HG02870 (cell line): Measurements from ENCODE around the gene NUDT6.
A peak's percentile ranks its signal among the peaks of the same experiment; 100 is the strongest.
"Not testable (repeated sequence)": the region's sequence is repeated elsewhere in the genome, so short reads cannot be mapped to it uniquely, and the experiment has no call there.

Source experiments
- ATAC-seq: cut with Tn5 transposase; IDR thresholded peaks from one replicate; pipeline ENCODE4 v1.9.1; 2021; ENCODE audit warnings: mild to moderate bottlenecking, moderate library complexity; ENCODE audit not compliant: unreplicated experiment

The NUDT6 gene, protein sequence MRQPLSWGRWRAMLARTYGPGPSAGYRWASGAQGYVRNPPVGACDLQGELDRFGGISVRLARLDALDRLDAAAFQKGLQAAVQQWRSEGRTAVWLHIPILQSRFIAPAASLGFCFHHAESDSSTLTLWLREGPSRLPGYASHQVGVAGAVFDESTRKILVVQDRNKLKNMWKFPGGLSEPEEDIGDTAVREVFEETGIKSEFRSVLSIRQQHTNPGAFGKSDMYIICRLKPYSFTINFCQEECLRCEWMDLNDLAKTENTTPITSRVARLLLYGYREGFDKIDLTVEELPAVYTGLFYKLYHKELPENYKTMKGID

DNA sequence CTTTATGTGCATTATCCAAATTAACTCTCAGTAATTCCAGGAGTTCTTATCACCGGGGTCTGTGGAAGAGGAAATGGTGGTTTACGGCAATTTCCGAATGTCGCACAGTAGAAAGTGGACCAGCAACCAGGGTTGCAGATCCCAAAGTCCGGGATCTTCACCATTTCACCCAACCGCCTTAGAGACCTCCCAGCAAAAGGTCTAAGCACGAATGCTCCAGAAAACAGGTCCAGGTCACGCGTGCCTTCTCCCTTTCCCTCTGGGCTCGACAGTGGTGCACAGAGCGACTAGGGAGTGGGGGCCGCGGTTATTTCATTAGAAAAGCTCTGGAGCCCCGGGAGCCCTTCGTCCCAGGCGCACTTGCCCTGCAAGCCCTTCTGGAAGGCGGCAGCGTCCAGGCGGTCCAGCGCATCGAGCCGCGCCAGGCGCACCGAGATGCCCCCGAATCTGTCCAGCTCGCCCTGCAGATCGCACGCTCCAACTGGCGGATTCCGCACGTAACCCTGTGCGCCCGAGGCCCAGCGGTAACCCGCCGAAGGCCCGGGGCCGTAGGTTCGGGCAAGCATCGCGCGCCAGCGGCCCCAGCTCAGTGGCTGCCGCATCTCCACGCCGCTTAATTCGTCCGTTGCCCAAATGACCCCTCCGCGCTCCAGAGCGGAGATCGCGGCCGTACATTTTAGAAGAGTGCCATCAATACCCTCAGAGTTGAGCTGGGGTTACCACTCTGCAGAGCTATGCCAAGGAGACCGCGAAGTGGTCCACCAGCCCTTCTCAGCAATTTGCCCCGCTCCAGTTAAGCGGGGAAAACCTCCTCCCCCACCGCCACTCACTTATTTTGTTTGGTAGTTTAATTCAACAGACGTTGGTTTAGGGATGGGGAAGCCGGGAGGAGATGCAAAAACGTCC lies at the start of gene NUDT6:
Gene NUDT6, minus strand, starts transcription at position 627 of the 906 bp plus-strand sequence. Its CDS starts 25 bp downstream, at position 602.
- ATAC-seq = peak; percentile 62

DNA sequence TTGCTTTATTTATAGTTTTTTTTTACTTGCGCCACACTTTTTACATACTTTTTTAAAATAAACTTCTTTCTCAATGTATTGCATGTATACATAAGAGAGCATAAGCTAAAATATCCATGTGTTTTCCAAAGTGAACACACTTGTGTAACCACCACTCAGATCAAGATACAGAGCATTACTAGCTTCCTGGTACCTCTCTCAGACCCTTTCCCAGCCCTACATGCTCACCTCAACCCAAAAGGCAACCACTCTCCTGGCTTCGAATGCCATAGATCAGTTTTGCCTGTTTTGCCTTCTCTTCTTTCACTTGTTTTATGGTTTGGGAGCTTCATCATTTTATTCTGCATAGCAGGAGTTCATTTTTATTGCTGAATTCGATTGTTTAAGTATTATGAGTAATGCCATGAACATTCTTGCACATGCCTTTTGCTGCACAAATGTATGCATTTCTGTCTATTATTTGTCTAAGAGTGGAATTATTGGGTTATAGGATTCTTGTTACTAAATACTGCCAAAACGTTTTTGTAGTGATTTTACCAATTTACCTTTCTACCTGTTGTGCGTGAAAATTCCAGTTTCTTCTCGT lies 45.9 kb upstream of the NUDT6 start:
- ATAC-seq = no peak

DNA sequence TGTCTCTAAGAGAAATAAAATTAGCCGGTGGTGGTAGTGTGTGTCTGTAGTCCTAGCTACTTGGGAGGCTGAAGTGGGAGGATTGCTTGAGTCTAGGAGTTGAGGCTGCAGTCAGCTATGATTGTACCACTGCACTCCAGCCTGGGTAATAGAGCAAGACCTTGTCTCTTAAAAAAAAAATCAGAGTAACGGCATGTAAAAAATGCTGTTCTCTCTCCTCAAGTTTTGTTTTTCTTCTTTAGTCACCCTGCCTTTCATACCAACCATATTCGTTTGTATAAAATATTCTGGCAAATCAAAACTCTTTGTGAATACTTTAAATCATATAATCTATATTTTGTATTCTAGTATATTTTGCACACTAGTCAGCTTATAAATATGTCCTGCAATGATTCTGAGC lies 44.8 kb upstream of the NUDT6 start:
- no peak for ATAC-seq

DNA sequence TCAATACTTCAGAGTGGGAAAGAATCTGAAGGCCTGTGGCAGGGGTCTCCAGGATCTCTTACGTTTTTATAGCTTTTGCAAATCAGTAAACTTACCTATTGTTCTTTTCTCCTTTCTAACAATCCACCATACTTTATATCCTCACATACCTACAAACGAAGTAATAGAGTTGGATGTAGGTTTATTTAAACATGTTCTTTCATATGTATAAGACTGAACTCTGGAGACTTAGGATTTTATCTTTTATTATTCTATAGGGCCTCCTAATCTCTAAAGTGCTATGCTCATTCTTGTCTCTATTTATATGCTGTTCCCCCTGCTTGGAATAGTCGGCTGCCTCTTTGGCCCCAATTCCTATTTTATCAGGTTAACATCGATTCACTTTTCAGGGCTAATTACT lies 43.8 kb upstream of the NUDT6 start:
- no peak for ATAC-seq

DNA sequence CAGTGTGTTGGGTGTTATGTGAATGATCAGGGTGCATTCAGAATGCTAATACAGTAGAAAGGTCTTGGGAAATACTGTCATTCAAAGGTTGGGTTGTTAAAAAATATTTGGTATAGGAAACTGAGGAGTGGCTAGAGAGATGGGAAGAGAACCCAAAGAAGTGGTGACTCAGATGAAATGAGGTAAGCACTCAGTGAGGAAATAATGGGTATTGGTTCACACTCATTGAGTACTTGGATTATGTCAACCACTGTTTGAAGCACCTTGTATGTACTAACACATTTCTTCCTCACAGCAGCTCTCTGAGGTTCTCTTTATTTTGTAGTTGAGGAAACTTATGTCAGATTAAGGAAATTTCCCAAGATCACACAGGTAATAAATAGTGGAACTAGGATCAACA lies 40.8 kb upstream of the NUDT6 start:
- no peak for ATAC-seq

DNA sequence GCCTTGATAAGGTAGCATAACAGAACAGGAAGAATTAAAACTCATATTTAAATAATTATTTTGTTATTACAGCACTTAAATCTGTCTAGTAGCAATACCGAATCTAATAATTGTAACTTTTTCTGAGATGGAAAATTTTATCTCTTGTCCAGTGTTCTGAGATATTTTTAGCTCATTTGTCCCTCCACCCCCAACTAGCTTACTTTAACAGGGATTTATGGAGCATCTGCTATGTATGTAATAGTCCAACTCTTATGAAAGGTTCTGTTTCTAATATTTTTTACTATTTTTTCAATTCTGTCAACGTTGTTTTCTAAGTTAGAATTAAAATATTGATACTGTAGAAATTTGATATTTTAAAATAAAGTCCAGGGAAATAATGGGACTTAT lies 38.2 kb upstream of the NUDT6 start:
- ATAC-seq = no peak

DNA sequence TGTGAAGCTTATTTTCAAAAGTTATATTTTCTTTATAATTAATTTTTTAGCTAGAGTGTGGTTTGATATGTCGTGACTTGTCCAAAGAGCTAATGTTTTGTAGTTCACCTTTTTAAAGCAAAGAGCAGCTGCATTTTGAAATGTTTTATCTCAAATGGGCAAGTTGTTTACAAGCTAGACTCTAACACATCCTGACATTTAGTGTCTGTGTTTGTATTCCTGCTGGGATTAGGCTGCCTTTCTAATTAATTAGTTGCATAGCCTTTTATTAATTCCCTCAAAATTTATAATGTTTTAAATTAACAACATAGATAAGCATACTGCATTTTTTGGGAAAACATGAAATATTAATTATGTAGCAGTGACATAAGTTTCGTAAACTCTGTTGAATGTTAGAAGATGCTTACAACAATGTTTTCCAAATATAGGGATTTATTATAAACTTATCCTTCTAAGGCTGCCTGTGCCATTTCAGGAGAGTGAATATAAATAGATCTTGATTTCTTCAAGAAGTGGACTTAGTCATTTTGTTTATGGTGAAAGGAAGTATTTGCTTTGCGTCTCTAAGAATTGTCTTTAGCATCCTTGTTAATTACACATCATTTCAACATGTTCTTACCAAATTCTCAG lies 37.7 kb upstream of the NUDT6 start:
- no peak for ATAC-seq

DNA sequence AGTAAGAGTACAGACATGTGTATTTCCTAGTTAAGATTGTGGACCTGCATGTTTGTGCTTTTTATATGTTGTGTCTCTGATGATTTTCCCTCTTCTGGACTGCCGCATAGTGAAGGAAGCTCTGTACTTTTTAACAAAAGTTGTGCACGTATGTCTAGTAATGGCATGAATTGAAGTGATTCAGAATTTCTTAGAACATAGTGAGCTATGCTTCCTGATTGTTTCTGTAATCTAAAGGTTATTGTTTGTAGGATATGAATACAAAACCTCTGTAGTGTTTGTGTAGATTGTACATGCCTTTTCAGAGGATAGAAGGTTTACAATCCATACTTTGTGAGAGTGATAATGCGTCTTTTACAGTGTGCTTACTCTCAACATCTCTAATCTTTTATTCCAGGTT lies 37.0 kb upstream of the NUDT6 start:
- no peak for ATAC-seq

DNA sequence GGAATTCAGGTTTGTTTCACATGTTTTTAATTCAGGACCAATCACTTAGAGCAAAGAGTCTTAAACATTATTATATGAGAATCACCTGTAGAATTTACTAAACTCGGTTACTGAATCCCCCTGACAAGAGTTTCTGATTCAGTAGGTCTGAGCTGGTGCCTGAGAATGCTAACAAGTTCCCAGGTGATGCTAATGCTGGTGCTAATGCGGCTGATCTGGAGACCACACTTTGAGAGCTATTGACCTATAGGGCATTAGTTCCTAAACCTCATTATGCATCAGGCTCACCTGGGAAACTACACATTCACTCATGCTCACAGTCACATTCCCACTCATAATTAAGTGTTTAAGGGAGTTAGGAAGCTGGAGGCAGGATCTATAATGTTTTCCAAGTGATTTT lies 36.1 kb upstream of the NUDT6 start:
- ATAC-seq = no peak

DNA sequence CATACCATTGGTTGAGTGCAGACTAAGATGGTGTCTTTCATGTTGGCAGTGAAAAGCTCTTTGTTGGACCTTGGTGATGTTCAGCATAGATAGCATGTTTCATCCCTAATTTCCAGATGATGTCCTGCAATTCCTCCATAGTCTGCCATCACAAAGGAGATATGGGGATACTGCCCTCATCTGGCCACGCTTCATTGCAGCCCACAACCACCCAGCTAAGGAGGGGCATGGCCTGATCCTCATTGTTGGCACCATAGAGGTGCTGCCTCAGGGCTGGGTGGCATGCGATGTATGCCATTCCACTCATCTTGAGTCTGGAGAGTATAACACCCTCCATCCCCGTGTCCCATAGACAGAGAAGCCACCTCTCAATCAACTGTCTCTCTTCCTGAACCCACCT lies 31.5 kb upstream of the NUDT6 start:
- ATAC-seq = no peak

DNA sequence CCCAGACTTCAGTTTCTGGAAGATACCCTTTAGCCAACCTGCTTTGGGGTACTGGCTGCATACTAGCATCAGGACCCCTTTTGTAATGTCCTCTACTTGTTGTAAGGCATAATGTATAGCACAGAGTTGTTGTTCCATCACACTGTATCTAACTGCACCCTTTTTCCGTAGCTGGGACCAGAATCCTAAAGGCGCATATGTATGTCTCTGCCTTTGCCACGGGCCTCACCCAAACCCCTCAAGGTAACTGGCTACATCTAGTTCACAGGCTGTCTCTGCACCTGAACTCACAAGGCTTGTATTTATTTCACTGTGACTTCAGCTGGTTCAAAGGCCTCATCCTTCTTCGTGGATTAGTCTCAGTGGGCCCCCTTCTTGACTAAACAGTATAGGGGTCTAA lies 29.6 kb upstream of the NUDT6 start:
- ATAC-seq = no peak

DNA sequence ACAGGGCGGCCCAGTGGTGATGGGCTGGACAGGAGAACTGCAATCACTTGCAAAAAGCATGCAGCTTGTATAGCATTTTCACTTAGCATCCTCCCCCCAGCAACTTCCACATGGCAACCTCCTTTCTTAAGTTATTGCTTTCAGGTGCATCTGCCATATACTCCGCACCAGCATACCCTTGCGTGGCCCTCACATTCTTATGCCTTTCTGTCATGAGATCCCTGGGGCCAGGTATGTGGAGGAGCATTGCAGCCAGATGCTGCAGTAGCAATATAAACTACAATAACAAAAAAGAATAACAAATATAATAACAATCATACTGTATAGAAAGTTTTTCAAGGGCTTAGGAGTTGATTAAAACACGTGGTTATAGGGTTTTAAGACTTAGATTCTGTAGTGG lies 26.3 kb upstream of the NUDT6 start:
- no peak for ATAC-seq

DNA sequence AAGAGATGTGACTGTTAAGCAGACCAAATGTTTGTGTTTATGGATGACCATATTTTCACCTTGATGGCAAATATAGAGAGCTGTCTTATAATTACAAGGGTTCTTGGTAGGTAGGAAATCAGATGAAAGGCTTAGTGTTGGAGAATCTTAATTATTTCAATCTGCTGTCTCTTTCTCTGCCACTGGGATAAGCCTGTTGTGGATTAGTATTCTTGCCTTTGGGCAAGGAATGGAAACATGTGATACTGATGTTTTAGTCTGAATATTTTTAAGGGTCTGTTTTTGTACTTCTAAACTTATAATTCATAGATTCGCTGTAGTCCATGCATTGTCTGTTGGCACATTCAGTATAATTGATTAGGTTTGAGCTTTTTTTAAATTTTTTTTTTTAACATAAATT lies 23.7 kb upstream of the NUDT6 start:
- no peak for ATAC-seq

DNA sequence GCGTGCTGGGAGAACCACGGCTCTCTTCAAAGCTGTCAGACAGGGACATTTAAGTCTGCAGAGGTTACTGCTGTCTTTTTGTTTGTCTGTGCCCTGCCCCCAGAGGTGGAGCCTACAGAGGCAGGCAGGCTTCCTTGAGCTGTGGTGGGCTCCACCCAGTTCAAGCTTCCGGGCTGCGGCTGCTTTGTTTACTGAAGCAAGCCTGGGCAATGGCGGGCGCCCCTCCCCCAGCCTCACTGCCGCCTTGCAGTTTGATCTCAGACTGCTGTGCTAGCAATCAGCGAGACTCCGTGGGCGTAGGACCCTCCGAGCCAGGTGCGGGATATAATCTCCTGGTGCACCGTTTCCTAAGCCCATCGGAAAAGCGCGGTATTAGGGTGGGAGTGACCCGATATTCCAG lies 22.7 kb upstream of the NUDT6 start:
- ATAC-seq = not testable (repeated sequence)

DNA sequence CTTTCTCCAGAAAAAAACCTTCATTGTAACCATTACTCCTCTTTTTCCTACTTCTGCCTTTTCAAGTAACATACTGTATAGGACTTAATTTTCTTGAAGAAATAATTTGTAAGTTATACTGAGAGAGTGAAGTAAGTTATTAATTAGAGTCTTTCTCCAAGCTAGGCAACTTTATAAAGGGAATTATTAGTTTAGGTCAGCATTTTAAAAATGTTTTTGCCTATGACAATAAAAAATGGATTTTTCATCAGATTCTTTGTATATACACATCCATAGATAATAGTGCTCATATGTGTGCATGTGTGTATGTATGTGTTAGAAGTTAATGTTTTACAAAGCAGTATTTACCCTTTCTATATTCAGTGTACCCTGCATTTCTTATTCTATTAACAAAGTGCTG lies 10.4 kb upstream of the NUDT6 start:
- ATAC-seq = no peak

DNA sequence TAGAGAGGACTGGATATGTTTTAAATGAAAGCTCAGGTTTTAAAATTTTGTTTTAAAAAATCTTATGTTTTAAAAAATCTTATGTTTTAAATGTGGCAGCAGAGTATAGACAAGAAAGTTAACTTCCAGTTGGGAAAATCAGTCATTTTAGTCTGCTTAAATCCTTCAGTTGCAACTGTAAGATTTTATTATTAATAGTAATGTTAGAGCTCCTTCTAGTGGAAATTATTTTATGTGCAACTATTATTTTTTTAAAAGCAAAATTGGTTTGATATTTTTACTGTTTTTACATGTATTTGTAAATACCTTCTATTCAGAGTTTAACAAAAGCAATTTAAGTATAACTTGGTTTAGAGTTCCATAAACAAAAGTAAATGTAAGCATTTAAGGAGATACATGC lies 8.5 kb upstream of the NUDT6 start:
- ATAC-seq = no peak

DNA sequence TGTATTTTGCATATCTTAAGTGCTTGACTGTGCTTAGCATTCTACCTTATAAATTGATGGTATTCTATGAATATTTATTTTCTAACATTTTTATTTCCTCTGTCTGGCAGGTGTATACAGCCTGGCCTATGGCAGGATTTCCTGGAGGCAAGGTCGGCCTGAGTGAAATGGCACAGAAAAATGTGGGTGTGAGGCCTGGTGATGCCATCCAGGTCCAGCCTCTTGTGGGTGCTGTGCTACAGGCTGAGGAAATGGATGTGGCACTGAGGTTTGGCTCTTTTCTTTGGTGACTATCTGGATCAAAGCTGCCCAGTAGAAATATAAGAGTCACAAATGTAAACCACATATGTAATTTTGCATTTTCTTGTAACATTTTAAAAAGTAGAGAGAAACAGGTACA lies 6.5 kb upstream of the NUDT6 start:
- ATAC-seq = no peak

DNA sequence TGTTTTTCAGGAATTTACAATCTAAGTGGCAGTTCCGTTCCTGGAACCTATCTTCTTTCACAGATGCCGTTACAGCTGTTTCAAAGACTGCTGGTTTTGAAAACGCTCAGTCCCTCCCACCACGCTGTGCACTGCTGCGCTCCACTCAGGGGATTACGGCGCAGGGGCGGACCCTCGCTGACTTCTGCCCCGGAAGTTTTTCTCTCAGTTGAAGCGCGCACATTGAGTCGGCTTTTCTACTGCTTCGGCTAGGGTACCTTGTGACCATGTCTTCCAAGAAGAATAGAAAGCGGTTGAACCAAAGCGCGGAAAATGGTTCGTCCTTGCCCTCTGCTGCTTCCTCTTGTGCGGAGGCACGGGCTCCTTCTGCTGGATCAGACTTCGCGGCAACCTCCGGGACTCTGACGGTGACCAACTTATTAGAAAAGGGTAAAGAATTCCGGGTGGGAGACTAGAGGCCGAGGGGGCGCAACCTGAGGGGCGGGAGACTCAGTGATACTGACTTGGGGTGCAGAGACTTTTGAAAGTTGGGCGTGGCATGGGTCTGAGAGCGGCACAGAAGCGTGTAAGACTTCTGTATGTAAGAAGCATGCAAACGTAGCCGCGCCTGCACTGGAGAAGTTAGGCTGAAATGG lies 597 bp upstream of the NUDT6 start:
- ATAC-seq = peak; percentile 98

DNA sequence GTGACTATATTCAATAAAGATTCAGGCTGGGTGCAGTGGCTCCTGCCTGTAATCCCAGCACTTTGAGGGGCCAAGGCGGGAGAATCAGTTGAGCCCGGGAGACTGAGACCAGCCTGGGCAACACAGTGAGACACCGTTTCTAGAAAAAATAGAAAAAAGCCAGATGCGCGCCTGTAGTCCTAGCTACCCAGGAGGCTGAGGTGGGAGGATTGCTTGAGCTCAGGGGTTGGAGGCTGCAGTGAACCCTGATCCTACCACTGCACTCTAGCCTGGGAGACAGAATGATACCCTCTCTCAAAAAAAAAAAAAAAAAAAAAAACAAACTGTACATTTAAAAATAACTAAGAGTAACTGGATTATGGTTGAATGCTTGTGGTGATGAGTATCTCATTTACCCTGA lies 1.1 kb downstream of the NUDT6 start:
- no peak for ATAC-seq

DNA sequence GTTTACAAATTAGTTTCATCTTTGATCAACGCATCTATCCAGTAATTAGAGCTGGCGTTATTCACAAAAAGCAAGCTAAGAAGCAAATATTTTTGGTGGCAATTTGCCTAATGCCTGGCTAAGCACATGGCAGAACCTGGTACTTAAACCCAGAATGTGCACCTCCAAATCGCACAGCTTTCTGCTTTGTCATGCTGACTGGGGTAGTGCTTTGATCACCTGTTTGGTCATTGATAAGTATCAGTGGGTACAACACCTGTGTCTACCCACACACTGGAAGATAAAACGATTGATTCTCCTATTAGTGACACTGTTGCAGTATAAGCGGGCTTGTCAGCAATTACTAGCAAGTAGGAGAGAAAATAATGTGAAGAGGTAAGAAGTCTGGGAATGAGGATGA lies 1.9 kb downstream of the NUDT6 start:
- ATAC-seq = no peak

DNA sequence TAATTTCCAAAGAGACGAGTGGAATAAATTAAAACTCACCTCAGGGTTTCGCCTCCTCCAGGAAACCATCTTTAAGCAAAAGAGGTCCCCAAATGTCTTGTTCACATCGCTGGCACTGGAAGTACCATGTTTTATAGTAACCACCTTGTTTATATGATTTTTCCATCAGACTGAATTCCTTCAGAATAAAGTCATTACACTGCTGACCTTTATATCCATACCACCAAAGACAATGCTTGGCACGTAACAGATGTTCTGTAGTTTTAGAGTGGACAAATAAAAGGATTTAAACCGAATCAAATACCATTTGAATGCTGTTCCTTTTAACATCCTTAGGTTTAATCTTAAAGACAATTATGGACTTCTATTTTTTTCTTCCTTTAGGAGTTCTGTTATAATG lies 4.7 kb downstream of the NUDT6 start:
- ATAC-seq = no peak
